Fibroblast of upper back skin (primary cell): ENCODE measurements around the gene MYH4.
A peak's percentile ranks its signal among the peaks of the same experiment; 100 is the strongest.

Experiments used
- DNase-seq: peaks from one replicate; pipeline ENCODE4 v3.0.0-alpha.2; 2013

The MYH4 gene

DNA sequence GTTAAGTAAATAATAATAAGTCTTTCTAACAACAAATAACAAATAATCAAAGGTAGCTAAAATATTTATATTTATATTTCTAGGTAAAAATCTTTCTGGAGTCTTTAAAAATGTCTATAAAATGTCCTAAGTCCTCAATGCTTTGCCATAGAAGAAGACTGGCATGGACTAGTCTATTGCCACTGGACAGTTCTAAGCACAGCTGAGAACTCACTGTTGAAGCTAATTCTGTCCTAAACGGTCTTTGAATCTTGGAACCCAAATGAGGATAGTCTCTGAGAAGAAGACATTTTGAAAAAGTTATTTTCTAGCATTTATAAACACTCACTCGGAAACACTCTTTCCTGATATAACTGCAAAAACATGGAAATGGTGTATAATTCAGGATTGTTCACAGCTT lies 48.1 kb downstream of the MYH4 start:
- DNase-seq: no peak

DNA sequence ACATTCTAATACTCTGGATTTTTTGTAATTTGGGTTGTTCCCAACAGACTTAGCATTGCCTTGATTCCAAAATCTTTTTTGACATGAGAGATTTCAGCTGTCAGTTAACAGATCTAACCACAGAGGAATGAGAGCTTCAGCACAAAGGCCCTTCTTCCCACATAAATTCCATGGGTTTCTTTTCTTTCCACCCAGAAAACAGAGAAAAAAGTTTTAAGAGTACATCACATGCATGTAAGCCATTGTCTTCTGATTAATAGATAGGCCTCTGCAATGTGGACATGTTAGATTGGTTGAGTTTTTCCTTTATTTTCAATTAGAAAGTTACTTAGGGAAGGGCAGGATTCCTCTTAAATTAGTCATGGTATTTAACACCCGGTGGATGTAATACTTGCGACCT lies 48.5 kb downstream of the MYH4 start:
- peak; percentile 38 for DNase-seq

DNA sequence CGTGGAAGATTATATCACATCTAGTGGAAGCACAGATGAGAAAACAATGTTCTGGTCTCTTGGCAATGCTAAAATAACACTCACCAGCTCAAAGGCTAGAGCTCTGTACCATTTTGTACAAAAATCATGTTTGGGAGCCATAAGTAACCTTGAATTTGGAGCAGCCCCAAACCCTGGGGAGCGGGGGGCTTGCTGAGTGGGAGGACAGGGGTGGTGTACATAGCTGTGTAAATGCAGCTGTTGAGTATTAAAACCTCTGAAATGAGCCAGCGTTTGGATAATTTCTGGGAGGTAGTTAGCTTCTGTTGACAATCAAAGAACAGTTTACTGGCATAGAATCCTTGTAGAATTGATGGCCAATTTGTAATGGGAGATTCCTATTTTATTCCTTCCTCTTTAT lies 51.9 kb downstream of the MYH4 start:
- DNase-seq: no peak

DNA sequence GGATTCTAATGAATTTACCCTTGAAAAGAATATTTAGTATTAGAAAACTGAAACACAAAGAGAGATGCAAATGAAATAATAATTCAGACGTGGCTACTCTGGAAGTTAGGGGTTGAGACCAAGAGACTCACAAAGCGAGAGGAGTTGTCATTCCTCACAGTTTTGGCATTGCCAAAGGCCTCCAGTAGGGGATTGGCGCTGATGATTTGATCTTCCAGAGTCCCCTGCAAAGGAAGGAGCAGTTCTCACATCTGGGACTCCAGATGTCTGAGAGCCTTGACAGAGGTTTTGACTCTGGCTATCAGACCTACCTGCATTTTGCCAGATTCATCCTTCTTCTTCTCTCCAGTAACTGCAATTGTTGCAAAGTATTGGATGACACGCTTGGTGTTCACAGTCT lies 54.2 kb downstream of the MYH4 start:
- no peak for DNase-seq

DNA sequence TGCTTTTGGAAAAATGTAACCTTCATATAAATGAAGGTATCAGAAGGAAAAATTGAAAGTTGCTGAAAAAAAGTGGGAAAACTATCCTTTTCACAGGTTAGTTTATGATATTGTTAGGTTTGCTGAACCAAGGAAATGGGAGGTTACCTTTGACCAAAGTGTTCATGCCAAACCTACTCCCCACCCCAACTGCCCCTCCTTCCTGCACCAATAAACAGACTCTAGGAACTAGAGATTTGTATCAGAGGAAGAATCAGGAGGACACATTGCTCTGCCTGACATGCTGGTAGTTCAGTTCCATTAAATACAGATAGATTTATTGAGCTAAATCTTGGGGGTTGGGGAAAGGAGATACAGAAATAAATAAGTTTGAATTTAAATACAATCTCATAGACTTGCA lies 65.8 kb downstream of the MYH4 start:
- no peak for DNase-seq

DNA sequence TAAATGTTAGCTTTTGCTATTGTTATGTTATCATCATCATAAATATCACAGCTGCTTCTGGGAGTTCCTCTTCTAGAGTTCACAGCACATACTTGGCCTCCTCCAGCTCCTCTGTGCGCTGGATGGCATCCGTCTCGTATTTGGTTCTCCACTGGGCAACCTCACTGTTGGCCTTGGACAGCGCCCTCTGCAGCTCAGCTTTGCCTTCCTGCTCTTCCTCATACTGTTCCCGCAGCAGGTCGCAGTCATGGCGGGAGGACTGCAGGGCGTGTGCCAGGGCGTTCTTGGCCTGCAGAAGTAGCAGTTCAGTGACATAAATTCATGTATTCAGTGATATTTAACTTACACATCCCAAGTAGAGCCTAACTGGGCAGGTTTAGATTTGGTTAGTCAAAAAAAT lies 71.0 kb downstream of the MYH4 start:
- DNase-seq: no peak

DNA sequence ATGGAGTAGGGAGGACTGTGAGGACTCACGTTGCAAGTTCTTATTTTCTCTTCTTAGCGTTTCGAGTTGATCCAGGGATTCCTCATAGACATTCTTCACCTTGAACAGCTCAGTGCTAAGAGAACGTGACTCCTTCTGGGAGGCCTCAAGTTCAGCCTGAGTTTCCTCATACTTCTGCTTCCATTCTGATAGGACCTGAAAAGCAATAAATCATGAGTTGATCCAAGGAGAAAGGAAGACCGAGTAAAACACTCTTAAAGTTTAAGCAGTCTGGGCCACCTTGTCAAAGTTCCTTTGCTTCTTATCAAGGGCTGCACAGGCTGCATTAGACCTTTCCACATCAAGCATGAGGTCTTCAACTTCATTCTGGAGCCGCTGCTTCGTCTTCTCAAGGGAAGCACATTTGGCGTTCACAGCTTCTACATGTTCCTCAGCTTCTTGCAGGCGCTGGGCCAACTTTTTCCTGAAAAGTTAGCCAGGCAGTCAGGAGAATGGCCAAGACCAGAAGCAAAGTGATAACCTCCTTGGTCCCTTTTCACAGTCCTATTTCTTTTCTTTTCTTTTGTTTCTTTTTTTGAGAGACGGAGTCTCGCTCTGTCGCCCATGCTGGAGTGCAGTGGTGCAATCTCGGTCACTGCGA lies 72.7 kb downstream of the MYH4 start:
- DNase-seq: peak; percentile 5

DNA sequence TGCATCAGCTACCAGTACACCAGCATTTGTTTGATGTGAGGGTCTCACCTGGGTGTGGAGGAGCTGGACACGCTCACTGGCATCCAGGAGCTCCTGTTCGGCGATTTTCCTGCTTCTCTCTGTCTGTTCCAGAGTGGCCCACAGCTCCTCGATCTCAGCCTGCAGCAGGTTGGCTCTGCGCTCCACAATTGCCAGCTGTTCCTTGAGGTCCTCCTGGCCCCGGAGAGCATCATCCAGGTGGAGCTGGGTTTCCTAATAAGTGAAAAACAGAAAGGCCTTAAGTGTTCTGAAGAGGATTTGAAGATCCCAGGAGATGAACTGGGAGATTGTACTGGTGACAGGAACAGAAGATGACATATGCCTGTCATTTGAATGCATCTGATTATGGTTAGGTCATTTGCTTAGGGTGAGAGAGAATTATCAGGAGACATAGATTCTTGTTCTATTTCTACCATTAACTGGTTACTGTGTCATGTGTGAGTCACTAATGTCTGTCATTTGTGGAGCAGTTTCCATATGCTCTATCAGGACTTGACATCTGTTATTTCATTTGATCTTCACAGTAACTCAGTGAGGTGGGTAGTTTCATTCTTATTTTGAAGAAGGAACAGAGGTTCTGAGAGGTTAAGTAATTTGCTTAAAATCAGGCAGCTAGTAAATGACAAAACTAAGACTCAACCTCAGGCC lies 75.0 kb downstream of the MYH4 start:
- DNase-seq: no peak
